ENCODE data around the gene ALG5.

Gene ALG5

GRCh38 chr13:36999054-36999714 is at the start of gene ALG5:
TSS of gene ALG5 (minus strand) at chr13:36999340. CDS start at chr13:36999300, 40 bp downstream.
- peak; percentile 83 to 90 for DNase-seq (ENCODE audit: low read depth in 2 of 2)

- no peak for DNase-seq (ENCODE audit: low read depth in 2 of 2)
Measured at GRCh38 chr13:37047846-37048245, 48.7 kb upstream of the ALG5 start.

GRCh38 chr13:37047032-37047431 is 47.9 kb upstream of the ALG5 start:
- DNase-seq (ENCODE audit: low read depth in 2 of 2), result no peak

GRCh38 chr13:37046062-37046461 is 46.9 kb upstream of the ALG5 start:
- DNase-seq (ENCODE audit: low read depth in 2 of 2), result no peak

- no peak for DNase-seq (ENCODE audit: low read depth in 2 of 2)
Measured at GRCh38 chr13:37040789-37041188, 41.6 kb upstream of the ALG5 start.

GRCh38 chr13:37039896-37040295 is 40.8 kb upstream of the ALG5 start:
- DNase-seq (ENCODE audit: low read depth in 2 of 2), result no peak

- DNase-seq (ENCODE audit: low read depth in 2 of 2), result no peak
Measured at GRCh38 chr13:37037241-37037640, 38.1 kb upstream of the ALG5 start.

- DNase-seq (ENCODE audit: low read depth in 2 of 2), result no peak
Measured at GRCh38 chr13:37029617-37030016, 30.5 kb upstream of the ALG5 start.

- no peak for DNase-seq (ENCODE audit: low read depth in 2 of 2)
Measured at GRCh38 chr13:37027639-37028038, 28.5 kb upstream of the ALG5 start.

GRCh38 chr13:37026771-37027170 is 27.6 kb upstream of the ALG5 start:
- no peak for DNase-seq (ENCODE audit: low read depth in 2 of 2)

GRCh38 chr13:37023871-37024270 is 24.7 kb upstream of the ALG5 start:
- no peak for DNase-seq (ENCODE audit: low read depth in 2 of 2)

- DNase-seq (ENCODE audit: low read depth in 2 of 2), result no peak
Measured at GRCh38 chr13:37014609-37015008, 15.5 kb upstream of the ALG5 start.

- no peak for DNase-seq (ENCODE audit: low read depth in 2 of 2)
Measured at GRCh38 chr13:37011788-37012187, 12.6 kb upstream of the ALG5 start.

- no peak for DNase-seq (ENCODE audit: low read depth in 2 of 2)
Measured at GRCh38 chr13:37011002-37011401, 11.9 kb upstream of the ALG5 start.

GRCh38 chr13:37010424-37010823 is 11.3 kb upstream of the ALG5 start:
- no peak for DNase-seq (ENCODE audit: low read depth in 2 of 2)

GRCh38 chr13:37009692-37010091 is 10.6 kb upstream of the ALG5 start:
- no peak for DNase-seq (ENCODE audit: low read depth in 2 of 2)

GRCh38 chr13:37001921-37002250 is 2.7 kb upstream of the ALG5 start:
- DNase-seq (ENCODE audit: low read depth in 2 of 2), result no peak

GRCh38 chr13:36998624-36999041 is 507 bp downstream of the ALG5 start:
- DNase-seq (ENCODE audit: low read depth in 2 of 2), result peak in 1 of 2 donors; percentile 1

- DNase-seq (ENCODE audit: low read depth in 2 of 2), result no peak
Measured at GRCh38 chr13:36997716-36998427, 1.3 kb downstream of the ALG5 start.

- no peak for DNase-seq (ENCODE audit: low read depth in 2 of 2)
Measured at GRCh38 chr13:36992362-36992761, 6.8 kb downstream of the ALG5 start.

GRCh38 chr13:36986462-36987240 is 12.5 kb downstream of the ALG5 start:
- DNase-seq (ENCODE audit: low read depth in 2 of 2), result no peak

GRCh38 chr13:36981156-36981743 is 17.9 kb downstream of the ALG5 start:
- no peak for DNase-seq (ENCODE audit: low read depth in 2 of 2)
